ENCODE measurements around the gene APOB.

- TF ChIP-seq EZH2 (IDR thresholded peaks at IDR 0.05; ENCODE audit: insufficient read depth, poor library complexity, severe bottlenecking), result no peak
- no peak for TF ChIP-seq EZH2phosphoT487 (IDR thresholded peaks at IDR 0.05; ENCODE audit: insufficient read depth, low read depth)
Measured at GRCh38 chr2:20961858-20962257, 82.0 kb downstream of the APOB start.
